GM20000 (cell line): ENCODE measurements around the gene E2F1.

Experiments
- DNase-seq: peaks from one replicate; pipeline ENCODE4 v3.0.0; 2012; ENCODE audit warnings: low spot score
- TF ChIP-seq, protein P1 (sequence below): IDR thresholded peaks from 2 replicates; pipeline ENCODE4 v1.5.1; 2012; ENCODE audit warnings: mild to moderate bottlenecking, control low read depth; ENCODE audit errors: extremely low read depth, missing control alignments

The E2F1 gene

DNA sequence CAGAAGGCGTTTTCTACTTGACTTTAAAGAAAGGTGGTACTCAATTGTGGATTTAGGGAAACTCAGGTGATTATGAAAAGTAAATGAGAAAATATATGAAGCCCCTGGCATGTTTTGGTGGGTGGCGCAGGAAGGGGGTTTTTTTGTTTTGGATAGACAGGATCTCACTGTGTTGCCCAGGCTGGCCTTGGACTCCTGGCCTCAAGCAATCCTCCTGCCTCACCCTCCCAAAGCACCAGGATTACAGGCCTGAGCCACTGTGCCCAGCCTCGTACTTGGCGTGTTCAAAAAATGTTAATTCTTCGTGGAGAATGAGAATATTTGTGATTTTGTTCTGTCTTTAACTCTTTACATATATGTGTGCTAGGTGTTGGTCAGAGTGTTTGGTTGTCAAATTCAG lies 56.2 kb downstream of the E2F1 start:
- DNase-seq = no peak
- TF ChIP-seq, protein P1, sequence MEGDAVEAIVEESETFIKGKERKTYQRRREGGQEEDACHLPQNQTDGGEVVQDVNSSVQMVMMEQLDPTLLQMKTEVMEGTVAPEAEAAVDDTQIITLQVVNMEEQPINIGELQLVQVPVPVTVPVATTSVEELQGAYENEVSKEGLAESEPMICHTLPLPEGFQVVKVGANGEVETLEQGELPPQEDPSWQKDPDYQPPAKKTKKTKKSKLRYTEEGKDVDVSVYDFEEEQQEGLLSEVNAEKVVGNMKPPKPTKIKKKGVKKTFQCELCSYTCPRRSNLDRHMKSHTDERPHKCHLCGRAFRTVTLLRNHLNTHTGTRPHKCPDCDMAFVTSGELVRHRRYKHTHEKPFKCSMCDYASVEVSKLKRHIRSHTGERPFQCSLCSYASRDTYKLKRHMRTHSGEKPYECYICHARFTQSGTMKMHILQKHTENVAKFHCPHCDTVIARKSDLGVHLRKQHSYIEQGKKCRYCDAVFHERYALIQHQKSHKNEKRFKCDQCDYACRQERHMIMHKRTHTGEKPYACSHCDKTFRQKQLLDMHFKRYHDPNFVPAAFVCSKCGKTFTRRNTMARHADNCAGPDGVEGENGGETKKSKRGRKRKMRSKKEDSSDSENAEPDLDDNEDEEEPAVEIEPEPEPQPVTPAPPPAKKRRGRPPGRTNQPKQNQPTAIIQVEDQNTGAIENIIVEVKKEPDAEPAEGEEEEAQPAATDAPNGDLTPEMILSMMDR = no peak

- TF ChIP-seq, protein P1 = no peak
- no peak for DNase-seq
Observed at GRCh38 chr20:33629533-33629932, 56.7 kb downstream of the E2F1 start.

DNA sequence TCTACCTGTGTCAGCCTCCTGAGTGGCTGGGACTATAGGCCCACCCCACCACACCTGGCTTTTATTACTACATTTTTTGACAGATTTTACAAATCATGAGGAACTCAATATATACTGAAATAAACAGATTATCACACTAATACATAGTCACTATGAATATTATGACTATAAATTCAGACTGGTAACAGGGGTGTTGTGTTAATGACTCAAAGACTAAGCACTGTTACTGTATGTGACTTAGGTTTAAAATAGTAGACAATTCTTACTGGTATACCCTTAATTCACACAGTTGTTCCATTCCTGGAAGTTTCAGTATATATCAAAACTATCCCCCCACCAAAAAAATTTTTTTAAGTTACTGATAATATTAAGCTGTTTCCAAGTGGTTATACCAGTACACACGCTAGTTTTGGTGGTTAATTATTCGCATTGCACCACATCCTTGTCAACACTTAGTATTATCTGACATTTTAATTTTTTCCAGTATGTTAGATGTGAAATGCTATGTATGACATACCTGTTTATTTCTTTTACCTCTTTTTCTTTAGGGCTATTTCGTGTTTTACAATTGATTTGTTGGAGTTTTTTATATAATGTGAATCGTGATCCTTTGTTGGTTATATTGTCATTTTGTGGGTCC lies 58.5 kb downstream of the E2F1 start:
- TF ChIP-seq, protein P1 = no peak
- no peak for DNase-seq

GRCh38 chr20:33626190-33626589 lies 60.0 kb downstream of the E2F1 start:
- TF ChIP-seq, protein P1 = no peak
- DNase-seq = no peak
